ENCODE data around the gene TOR1AIP2.
"Not testable (repeated sequence)": the region's sequence is repeated elsewhere in the genome, so short reads cannot be mapped to it uniquely, and the experiment has no call there.

The TOR1AIP2 gene

DNA sequence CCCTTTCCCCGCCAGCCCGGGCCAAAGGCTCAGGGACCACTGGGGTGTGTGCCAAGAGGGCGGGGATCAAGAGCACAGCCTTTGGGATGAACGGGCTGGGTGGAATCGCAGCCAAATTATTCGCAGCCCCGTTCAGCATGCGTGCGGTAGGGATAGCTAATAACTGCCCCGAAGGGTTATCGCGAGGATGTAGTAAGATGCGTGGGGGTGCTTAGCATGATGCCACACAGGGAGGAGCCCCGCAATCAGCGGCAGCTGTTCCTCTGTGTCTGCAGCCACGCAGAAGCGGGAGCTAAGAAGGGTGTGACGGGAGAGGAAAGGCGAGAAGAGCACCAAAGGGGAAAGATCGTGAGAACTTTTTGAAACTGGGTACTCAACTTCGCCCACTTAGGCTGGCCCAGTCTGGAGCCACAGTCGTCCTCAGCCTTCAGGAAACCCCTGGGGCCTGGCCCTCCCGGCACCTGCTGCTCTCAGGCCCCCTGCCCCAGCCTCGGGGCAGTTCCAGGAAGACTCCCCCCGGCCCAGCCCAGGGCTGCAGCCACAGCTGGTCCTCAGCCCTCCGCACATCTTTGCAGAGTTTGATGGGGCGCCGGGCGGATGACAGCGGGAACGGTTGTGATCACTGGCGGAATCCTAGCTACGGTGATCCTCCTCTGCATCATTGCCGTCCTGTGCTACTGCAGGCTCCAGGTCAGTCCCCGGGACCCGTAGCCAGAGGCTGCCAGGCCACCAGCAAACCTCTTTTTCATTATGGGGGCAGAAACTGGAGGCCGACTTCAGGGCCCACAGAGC lies 64.9 kb downstream of the TOR1AIP2 start:
- TF ChIP-seq ZNF274 (IDR thresholded peaks at IDR 0.05; ENCODE audit: low read depth, low read length): no peak

DNA sequence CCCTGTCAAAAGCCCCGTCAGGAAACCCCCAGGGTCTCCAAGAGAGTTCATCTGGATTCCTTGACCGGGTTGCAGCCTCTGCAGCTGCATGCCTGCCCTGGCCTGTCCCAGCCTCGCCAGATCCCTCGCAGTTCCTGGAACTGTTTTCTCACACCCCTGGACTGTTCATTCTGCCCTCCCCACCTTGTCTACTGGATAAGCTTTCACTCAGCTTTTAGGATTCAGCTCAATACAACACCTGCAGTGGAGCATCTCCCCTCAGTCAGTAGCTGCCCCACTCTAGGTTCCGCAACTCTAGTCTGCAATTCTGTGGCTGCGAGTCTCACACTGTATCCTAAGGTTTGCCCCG lies 67.3 kb downstream of the TOR1AIP2 start:
- H3K4me3 ChIP-seq (ENCODE audit: low read length): no peak overlapping the region

More for the DNA sequence above, 64.9 kb downstream of the TOR1AIP2 start:
- no peak overlapping the region for H3K4me3 ChIP-seq (ENCODE audit: low read length)

DNA sequence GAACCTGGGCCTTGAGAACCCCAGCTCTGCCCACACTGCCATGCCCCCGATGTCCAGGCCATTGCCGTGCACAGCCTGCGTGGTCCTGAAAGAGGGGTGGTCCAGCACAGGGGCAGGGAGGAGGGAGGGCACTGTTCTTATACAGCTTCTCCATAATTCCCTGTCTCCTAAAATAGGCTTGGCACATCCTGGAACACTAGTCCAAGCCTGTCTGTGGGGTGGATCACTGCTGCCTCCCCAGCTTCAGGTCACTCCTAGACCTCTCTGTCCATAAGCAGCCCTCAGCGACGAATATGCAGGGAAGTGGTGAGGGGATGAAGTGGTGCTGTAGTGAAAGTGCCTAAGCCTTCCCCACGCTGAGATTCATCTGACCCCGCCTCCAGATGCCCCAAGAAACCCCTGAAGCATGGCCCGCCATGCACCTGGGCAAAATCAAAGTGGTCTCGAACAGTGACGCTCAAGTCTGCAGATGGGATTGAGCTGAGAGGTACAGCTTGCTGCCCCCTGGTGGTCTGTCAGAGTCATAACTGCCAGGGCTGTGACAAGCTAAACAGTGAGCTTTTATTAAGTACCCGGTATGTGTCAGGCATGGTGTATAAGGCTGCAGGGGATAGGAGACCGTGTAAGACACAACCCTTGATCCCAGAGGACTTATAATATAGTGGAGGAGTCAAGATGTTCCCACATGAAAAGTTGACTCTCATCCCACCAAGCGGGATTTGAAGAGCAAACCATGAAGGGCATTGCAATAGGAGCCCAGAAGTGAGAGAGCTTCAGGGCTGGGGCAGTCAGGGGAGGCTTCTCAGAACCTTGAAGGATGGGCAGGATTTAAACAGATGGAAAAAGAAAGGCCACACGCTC lies 67.9 kb downstream of the TOR1AIP2 start:
- H3K4me3 ChIP-seq (ENCODE audit: low read length): no peak overlapping the region

More for the DNA sequence above, 67.3 kb downstream of the TOR1AIP2 start:
- no peak for TF ChIP-seq ZNF274 (IDR thresholded peaks at IDR 0.05; ENCODE audit: low read depth, low read length)

DNA sequence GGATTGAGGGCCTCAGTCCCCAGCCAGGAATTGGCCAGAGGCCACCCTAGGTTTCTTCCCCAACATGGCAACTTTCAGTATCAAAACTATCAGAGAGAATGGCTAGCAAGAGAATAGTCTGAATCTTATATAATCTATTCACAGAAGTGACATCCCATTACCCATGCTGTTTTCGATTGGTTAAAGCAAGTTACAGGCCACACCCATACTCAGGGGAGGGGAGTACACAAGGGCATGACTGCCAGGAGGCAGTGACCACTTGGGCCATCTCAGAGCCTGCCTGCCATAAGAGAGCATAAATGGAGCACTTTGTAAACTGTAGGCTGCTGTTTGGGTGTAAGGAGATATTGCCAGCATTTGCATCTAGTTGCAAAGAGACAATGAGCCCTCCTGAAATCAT lies 69.1 kb downstream of the TOR1AIP2 start:
- H3K4me3 ChIP-seq (ENCODE audit: low read length): no peak overlapping the region
- no peak for TF ChIP-seq ZNF274 (IDR thresholded peaks at IDR 0.05; ENCODE audit: low read depth, low read length)

More for the DNA sequence above, 67.9 kb downstream of the TOR1AIP2 start:
- no peak for TF ChIP-seq ZNF274 (IDR thresholded peaks at IDR 0.05; ENCODE audit: low read depth, low read length)

DNA sequence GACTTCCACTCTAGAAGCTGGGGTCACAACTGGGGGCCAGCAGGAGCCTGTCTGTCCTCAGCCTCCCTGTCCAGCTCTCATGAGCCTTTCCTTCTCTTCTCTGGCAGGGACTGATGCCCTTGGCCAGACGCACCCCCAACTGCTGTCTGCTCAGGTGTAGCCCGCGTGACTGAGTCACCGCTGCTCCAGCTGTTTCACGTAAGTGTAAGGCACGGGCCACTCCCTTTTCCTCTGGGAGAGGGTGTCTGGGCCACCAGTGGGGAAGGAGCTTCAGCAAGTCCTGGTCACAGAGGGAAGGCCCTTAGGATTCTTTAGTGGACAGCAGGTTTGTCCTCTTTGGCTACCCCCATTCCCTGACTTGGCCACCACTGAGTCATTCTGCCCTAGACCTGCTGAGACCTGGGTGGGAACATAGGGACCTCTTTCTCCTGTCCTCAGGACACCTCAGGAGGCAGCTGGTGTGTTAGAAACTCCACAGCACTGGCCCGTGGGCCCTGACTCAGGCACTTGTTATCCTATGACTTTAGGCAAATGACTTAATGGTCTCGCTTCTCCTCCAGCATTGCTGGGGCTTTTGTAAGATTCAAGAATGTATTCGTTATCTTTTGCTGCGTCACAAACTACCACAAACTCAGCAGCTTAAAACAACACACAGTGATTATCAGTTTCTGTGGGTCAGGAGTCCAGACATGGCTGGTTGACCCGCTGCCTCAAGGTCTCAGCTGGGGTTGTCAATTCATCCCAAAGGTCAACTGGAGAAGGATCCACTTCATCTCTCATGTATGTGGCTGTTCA lies 69.7 kb downstream of the TOR1AIP2 start:
- H3K4me3 ChIP-seq (ENCODE audit: low read length): no peak overlapping the region
- no peak for TF ChIP-seq ZNF274 (IDR thresholded peaks at IDR 0.05; ENCODE audit: low read depth, low read length)

DNA sequence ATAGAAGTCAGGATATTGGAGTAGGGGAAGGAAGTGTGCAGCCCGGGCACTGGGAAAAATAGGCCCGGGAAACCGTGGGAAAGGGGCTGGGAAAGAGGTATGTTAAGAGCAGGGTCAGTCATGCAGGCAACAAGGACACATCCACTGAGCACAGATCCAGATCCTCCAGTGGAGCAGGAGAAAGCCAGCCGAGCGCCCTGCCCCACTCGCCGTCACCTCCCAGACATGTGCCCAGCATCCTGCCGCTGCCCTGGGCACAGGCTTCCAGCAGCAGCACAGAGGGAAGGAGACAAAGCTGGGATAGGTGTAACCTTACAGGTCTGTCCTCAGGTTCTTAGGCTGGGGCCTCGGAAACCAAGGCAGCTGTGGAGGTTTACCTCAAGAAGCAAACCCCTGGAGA lies 70.3 kb downstream of the TOR1AIP2 start:
- no peak for TF ChIP-seq ZNF274 (IDR thresholded peaks at IDR 0.05; ENCODE audit: low read depth, low read length)
- no peak overlapping the region for H3K4me3 ChIP-seq (ENCODE audit: low read length)

DNA sequence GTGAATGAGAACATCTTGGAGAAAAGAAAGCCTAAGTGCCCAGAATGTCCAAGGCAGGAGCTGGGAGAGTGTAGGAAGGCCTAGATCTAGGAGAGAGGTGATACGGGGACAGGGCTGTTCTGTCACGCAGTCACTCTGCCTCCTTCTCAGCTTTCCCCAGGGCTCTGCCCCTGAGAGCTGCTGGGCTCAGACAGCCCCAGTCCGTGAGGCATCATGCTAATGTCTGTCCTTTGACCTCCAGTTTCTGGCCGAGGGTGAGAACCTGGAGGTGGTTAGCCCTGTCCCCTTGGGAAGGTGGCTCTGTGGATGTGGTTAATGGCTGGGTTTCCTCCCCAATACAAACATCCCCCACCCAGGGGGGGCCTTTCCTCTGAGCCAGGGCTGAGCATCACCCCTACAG lies 71.3 kb downstream of the TOR1AIP2 start:
- no peak overlapping the region for H3K4me3 ChIP-seq (ENCODE audit: low read length)

DNA sequence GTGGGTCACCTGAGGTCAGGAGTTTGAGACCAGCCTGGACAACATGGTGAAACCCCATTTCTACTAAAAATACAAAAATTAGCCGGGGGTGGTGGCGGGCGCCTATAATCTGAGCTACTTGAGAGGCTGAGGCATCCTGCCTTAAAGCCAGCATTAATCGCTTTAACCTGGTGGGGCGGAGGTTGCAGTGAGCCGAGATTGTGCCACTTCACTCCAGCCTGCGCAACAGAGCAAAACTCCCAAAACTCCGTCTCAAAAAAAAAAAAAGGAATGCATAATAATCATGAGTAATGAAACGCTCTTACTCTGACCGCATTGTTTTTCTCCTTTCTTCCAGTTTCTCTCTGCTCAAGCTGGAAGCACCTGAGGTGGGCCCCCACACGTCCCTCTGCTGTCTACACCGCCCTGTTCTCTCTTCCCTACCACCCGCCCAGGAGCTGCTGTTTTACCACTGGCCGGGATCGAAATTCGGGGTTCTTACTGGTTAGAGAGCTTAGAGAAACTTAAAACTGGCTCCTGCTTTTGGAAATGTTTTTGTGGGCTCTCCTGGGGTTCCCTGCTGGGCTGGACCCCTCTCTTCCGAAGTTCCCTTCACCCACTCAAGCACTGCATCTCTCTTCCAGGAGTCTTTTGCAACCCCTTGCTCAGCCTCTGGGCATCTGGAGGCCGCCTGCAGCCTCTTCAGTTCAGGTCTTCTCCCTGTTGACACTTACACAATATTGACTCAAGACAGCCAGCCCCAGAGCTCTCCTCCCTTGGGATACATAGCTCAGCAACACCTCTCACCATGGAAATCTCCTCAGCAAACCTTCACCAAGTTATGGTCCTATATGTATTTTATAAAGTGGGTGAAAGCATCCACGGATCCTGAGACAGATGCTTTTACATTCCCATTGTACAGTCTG lies 72.1 kb downstream of the TOR1AIP2 start:
- no peak overlapping the region for H3K4me3 ChIP-seq (ENCODE audit: low read length)
- no peak for TF ChIP-seq ZNF274 (IDR thresholded peaks at IDR 0.05; ENCODE audit: low read depth, low read length)

More for the DNA sequence above, 71.3 kb downstream of the TOR1AIP2 start:
- no peak for TF ChIP-seq ZNF274 (IDR thresholded peaks at IDR 0.05; ENCODE audit: low read depth, low read length)

DNA sequence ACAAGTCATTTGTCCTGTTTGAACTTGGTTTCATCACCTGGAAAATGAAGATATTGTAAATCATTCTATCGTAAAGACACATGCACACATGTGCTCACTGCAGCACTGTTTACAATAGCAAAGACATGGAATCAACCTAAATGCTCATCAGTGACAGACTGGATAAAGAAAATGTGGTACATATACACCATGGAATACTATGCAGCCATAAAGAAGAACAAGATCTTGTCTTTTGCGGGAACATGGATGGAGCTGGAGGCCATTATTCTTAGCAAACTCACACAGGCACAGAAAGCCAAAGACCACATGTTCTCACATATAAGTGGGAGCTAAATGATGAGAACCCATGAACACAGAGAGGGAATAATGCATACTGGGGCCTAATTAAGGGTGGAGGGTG lies 73.2 kb downstream of the TOR1AIP2 start:
- H3K4me3 ChIP-seq (ENCODE audit: low read length): not testable (repeated sequence)

DNA sequence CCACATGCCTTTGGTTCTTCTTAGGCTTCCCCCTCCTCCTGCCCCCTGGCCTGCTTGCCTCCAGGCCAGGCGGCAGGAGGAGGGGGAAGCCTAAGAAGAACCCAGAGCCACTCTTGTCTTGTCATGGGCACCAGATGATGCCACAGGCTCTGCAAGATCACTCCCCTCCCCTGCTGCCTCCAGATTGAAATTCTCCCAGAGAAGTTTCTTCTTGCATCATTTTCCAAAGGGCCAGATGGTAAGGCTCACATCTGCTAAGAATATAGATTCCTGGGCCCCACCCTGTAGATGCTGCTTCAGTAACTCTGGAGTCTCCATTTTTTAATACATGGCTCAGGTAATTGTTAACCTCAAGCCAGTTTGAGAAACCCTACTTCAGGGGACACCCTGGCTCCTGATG lies 73.7 kb downstream of the TOR1AIP2 start:
- H3K4me3 ChIP-seq (ENCODE audit: low read length): no peak overlapping the region
- TF ChIP-seq ZNF274 (IDR thresholded peaks at IDR 0.05; ENCODE audit: low read depth, low read length): no peak

DNA sequence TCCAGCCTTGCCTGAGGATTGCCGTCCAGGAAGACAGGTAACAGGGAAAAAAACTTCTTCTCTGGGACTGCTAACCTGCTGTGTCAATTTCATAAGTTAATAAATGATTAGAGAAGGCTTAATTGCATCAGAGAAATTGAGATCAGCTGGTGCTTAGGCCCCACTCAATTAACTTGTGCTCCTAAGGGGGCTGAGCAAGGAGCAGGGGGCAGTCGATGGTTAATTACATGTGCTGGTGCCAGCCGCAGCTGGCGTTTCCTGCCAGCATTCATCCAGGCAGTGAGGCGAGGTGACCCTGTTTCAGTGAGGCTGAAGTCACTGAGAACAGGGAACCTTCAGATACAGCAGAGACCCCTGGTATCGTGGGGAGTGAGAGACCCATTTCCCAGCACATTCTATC lies 74.5 kb downstream of the TOR1AIP2 start:
- no peak overlapping the region for H3K4me3 ChIP-seq (ENCODE audit: low read length)
- TF ChIP-seq ZNF274 (IDR thresholded peaks at IDR 0.05; ENCODE audit: low read depth, low read length): no peak

DNA sequence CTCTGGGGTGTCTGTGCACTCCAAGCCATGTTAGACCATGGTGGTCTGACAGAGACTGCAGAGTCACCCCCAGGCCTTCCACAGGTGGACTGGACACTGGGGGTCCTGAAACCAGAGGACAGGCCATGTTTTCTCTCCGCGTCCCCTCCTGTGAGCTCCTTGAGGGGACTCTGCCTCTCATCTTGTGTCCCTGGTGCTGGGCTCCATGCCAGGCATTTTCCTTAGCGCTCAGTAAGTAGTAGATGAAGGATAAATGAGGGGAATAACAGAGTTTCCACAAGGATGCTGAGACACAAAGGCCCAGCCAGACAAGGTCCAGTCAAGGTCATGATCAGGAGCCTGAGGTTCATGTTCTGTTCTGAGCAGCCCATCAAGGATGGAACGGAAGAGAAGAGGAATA lies 77.1 kb downstream of the TOR1AIP2 start:
- no peak for TF ChIP-seq ZNF274 (IDR thresholded peaks at IDR 0.05; ENCODE audit: low read depth, low read length)
- no peak overlapping the region for H3K4me3 ChIP-seq (ENCODE audit: low read length)

DNA sequence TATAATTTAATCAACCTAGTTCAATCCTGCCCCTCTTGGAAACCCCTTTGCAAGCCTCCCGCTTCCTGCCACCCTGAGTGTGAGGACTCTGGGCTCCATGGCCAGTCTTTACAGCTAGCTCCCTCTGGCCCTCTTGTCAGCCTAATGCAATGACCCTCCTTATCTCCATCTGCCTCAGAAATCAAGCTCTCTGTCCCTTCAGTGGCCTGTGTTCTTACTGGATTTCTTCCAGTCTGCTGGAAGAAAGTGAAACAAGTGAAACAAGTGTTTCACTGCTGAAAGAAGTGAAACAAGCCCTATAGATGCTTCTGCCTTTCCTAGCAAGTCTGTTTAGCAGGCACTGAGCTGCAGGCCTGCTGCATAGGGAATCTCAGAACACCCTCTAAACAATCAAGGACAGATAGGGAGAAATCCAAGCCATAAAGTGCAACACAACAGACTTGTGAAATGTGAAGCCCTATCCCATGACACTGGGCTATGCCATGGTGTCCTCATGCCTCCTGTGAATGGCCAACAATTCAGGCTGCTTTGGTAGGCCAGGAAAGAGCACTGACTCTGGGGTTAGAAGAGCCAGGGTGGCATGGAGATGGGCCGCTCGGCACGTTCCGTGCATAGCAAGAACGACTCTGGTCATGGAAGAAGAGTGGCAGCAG lies 78.6 kb downstream of the TOR1AIP2 start:
- TF ChIP-seq ZNF274 (IDR thresholded peaks at IDR 0.05; ENCODE audit: low read depth, low read length): no peak
- H3K4me3 ChIP-seq (ENCODE audit: low read length): no peak overlapping the region

Measured in GM08714 (cell line).